Stimulated activated naive CD8-positive, alpha-beta T cell treated with anti-CD3 and anti-CD28 coated beads, Interleukin-15, amount 100 ng/mL, for 72 hours (primary cell): Measurements from ENCODE around the gene MPL.
A peak's percentile ranks its signal among the peaks of the same experiment; 100 is the strongest.

Experiments
- ATAC-seq: fragments of 150-1000 bp; cut with Tn5 transposase; 2 replicates; pipeline ENCODE4 v1.10.0; 2021; ENCODE audit warnings: mild to moderate bottlenecking, moderate library complexity
- DNase-seq, 2 donors: peaks; one replicate each; pipeline ENCODE4 v3.0.0; 2021 to 2022
- H3K27ac Mint-ChIP-seq, 2 donors: one replicate each; pipeline ENCODE4 v1.8.0; 2022; ENCODE audit warnings: mild to moderate bottlenecking in 2 of 2, mixed read lengths in 2 of 2, moderate library complexity in 2 of 2
- H3K27me3 Mint-ChIP-seq: one replicate; pipeline ENCODE4 v1.8.0; 2022; ENCODE audit warnings: mixed read lengths
- H3K4me1 Mint-ChIP-seq: one replicate; pipeline ENCODE4 v1.8.0; 2022; ENCODE audit warnings: mild to moderate bottlenecking, mixed read lengths
- H3K4me3 Mint-ChIP-seq, 2 donors: one replicate each; pipeline ENCODE4 v1.8.0; 2022; ENCODE audit warnings: mild to moderate bottlenecking in 2 of 2, mixed read lengths in 2 of 2, moderate library complexity in 1 of 2
- H3K9me3 Mint-ChIP-seq, 2 donors: one replicate each; pipeline ENCODE4 v1.8.0; 2022; ENCODE audit warnings: mixed read lengths in 2 of 2

MPL gene

GRCh38 chr1:43314233-43314632 is 23.4 kb upstream of the MPL start:
- ATAC-seq (no peak), DNase-seq (no peak)

GRCh38 chr1:43315481-43315880 is 22.1 kb upstream of the MPL start:
- H3K4me1 Mint-ChIP-seq: peaks cover 9% of the 10 kb centered on the region
- no peak overlapping the region for H3K4me3 Mint-ChIP-seq
- DNase-seq: no peak
- H3K9me3 Mint-ChIP-seq: no peaks in the 10 kb centered on the region
- no peak overlapping the region for H3K27ac Mint-ChIP-seq
- no peak for ATAC-seq
- H3K27me3 Mint-ChIP-seq: no peaks in the 10 kb centered on the region

More at GRCh38 chr1:43314233-43314632, 23.4 kb upstream of the MPL start:
- Mint-ChIP-seq H3K9me3 (no peaks in the 10 kb centered on the region), H3K27me3 (no peaks in the 10 kb centered on the region), H3K4me3 (no peak overlapping the region), H3K27ac (no peak overlapping the region), H3K4me1 (peaks cover 9% of the 10 kb centered on the region)

- DNase-seq (no peak), ATAC-seq (no peak)
- no peaks in the 10 kb centered on the region for H3K27me3 Mint-ChIP-seq
- no peak overlapping the region for H3K27ac Mint-ChIP-seq
- peaks cover 9% of the 10 kb centered on the region for H3K4me1 Mint-ChIP-seq
- H3K4me3 Mint-ChIP-seq: no peak overlapping the region
- H3K9me3 Mint-ChIP-seq: no peaks in the 10 kb centered on the region
These were observed 21.5 kb upstream of the MPL start for GRCh38 chr1:43315963-43316737.

DNA sequence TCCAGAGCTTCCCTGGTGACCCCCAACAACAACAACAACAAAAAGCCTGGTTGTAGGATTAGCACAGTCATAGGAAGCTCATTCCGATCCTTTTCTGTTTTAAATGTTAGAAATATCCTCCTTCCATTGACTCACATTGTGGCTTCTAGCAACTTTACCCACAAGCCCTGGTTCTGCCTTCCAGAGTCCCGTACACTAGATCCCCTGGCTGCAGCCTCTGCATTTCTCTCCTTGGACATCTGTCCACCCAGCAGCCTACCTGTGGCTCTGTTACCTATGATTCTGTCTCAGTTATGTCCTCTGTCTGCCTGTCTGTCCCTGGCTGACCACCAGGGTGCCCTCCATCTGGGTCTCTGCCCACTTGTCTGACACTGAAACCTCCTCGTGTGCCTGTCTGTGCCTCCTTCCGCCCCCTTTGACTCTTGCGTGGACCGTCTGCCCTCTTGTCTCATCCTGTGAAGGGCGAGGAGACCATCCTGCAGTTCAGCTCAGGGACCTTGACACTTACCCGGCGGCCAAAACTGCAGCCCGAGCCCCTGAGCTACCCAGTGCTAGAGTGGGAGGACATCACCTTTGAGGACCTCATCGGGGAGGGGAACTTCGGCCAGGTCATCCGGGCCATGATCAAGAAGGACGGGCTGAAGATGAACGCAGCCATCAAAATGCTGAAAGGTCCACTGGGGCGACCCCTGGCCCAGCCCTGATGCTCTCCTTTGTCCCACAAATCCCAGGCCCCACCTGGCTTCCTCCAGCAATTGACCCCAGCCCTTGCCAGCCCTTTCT is 20.7 kb upstream of the MPL start:
- Mint-ChIP-seq H3K4me3 (no peak overlapping the region), H3K4me1 (peaks cover 9% of the 10 kb centered on the region), H3K27ac (no peak overlapping the region), H3K27me3 (no peaks in the 10 kb centered on the region), H3K9me3 (no peaks in the 10 kb centered on the region)
- ATAC-seq (no peak), DNase-seq (no peak)

GRCh38 chr1:43317817-43318471 is 19.7 kb upstream of the MPL start:
- Mint-ChIP-seq H3K27ac (peak overlapping the region; percentile 19 to 91), H3K27me3 (no peaks in the 10 kb centered on the region), H3K9me3 (no peaks in the 10 kb centered on the region), H3K4me1 (peaks cover 9% of the 10 kb centered on the region), H3K4me3 (no peak overlapping the region)
- ATAC-seq (no peak), DNase-seq (no peak)

GRCh38 chr1:43318831-43319230 is 18.8 kb upstream of the MPL start:
- no peaks in the 10 kb centered on the region for H3K27me3 Mint-ChIP-seq
- DNase-seq: no peak
- no peaks in the 10 kb centered on the region for H3K9me3 Mint-ChIP-seq
- no peak overlapping the region for H3K4me3 Mint-ChIP-seq
- H3K27ac Mint-ChIP-seq: no peak overlapping the region
- no peak for ATAC-seq
- peaks cover 9% of the 10 kb centered on the region for H3K4me1 Mint-ChIP-seq

- ATAC-seq (no peak), DNase-seq (no peak)
- Mint-ChIP-seq H3K4me1 (peaks cover 9% of the 10 kb centered on the region), H3K27me3 (no peaks in the 10 kb centered on the region), H3K27ac (peak overlapping the region in 1 of 2 donors; percentile 21), H3K9me3 (peaks cover 3 to 4% of the 10 kb centered on the region in 2 donors), H3K4me3 (no peak overlapping the region)
These were observed 18.3 kb upstream of the MPL start for GRCh38 chr1:43319288-43319687.

DNA sequence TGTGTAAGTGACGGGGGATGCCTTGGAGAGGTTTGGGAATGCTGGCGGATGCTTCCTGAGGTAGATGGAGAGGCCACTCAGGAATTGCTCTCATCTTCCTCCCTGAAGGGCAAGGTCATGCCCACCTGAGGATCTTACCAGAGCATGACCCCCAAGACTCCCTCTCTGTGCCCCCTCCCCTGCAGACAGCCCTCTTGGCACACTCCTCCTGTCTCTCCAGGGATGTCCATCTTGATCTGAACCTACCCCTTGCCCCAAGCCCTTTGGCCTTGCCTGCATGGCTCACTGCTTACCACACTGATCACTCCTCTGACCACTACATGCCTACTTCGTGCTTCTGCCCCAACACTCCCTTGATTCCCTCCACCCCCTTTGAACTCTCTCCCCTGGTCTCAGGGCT is 17.9 kb upstream of the MPL start:
- Mint-ChIP-seq H3K27ac (no peak overlapping the region), H3K27me3 (no peaks in the 10 kb centered on the region), H3K9me3 (peaks cover 7 to 9% of the 10 kb centered on the region in 2 donors), H3K4me1 (peaks cover 9% of the 10 kb centered on the region), H3K4me3 (no peak overlapping the region)
- no peak for DNase-seq
- ATAC-seq: no peak

- no peak for ATAC-seq
These were observed 16.2 kb upstream of the MPL start for GRCh38 chr1:43321331-43321891.

GRCh38 chr1:43322506-43322905 is 15.1 kb upstream of the MPL start:
- Mint-ChIP-seq H3K9me3 (peaks cover 16 to 20% of the 10 kb centered on the region in 2 donors), H3K27ac (no peak overlapping the region), H3K27me3 (no peaks in the 10 kb centered on the region), H3K4me3 (no peak overlapping the region), H3K4me1 (peaks cover 15% of the 10 kb centered on the region)
- ATAC-seq (no peak), DNase-seq (no peak)

More at GRCh38 chr1:43321331-43321891, 16.2 kb upstream of the MPL start:
- Mint-ChIP-seq H3K9me3 (peaks cover 16 to 20% of the 10 kb centered on the region in 2 donors), H3K27me3 (no peaks in the 10 kb centered on the region), H3K4me1 (peaks cover 9% of the 10 kb centered on the region), H3K27ac (no peak overlapping the region), H3K4me3 (no peak overlapping the region)
- DNase-seq: no peak

GRCh38 chr1:43324810-43325209 is 12.8 kb upstream of the MPL start:
- Mint-ChIP-seq H3K9me3 (peaks cover 20 to 27% of the 10 kb centered on the region in 2 donors), H3K4me3 (no peak overlapping the region), H3K27me3 (no peaks in the 10 kb centered on the region), H3K27ac (no peak overlapping the region), H3K4me1 (peaks cover 12% of the 10 kb centered on the region)
- no peak for ATAC-seq
- DNase-seq: no peak

DNA sequence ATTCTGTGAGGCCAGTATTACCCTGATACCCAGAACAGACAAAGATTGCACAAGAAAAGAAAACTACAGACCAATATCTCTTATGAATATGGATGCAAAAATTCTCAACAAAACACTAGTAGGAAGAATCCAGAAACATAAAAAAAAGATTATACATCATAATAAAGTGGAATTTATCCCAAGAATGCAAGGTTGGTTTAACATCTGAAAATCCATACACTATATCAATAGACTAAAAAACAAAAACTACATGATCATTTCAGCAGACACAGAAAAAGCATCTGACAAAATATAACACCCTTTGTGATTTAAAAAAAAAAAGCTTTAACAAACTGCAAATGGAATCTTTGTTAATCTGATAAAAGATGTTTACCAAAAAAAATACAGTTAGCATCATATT is 12.2 kb upstream of the MPL start:
- peaks cover 18% of the 10 kb centered on the region for H3K4me1 Mint-ChIP-seq
- no peaks in the 10 kb centered on the region for H3K27me3 Mint-ChIP-seq
- ATAC-seq (no peak), DNase-seq (no peak)
- peaks cover 20 to 27% of the 10 kb centered on the region in 2 donors for H3K9me3 Mint-ChIP-seq
- H3K4me3 Mint-ChIP-seq: no peak overlapping the region
- H3K27ac Mint-ChIP-seq: no peak overlapping the region

DNA sequence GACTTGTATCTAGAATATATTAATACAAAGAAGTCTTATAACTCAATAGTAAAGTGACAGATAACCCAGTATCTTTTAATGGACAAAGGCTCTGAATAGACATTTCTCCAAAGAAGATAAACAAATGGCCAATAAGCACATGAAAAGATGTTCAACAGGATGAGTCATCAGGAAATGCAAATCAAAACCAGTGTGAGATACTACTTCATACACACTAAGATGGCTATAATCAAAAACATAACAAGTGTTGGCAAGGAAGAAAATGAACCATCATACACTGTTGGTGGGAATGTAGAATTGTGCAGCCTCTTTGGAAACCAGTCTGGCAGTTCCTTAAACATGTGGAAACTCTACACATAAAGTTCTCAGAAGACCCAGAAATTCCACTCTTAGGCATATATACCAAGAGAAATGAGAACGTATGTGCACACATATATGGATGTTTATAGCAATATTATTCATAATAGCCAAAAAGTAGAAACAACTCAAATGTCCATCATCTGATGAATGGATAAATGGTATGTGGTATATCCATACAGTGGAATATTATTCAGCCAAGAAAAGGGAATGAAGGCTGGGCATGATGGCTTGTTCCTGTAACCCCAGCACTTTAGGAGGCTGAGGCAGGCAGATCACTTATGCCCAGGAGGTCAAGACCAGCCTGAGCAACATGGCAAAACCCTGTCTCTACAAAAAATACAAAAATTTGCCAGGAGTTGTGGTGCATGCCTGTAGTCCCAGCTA is 9.9 kb upstream of the MPL start:
- Mint-ChIP-seq H3K9me3 (peaks cover 20 to 27% of the 10 kb centered on the region in 2 donors), H3K27me3 (no peaks in the 10 kb centered on the region), H3K4me1 (peaks cover 23% of the 10 kb centered on the region), H3K27ac (no peak overlapping the region), H3K4me3 (no peak overlapping the region)
- DNase-seq (no peak), ATAC-seq (no peak)

- peak; percentile 30 to 49 for DNase-seq
These were observed 7.4 kb upstream of the MPL start for GRCh38 chr1:43329995-43330751.

More at GRCh38 chr1:43329995-43330751, 7.4 kb upstream of the MPL start:
- H3K27me3 Mint-ChIP-seq: no peaks in the 10 kb centered on the region
- peaks cover 8 to 16% of the 10 kb centered on the region in 2 donors for H3K9me3 Mint-ChIP-seq
- ATAC-seq: peak; percentile 95
- H3K27ac Mint-ChIP-seq: peak overlapping the region; percentile 60 to 72
- H3K4me3 Mint-ChIP-seq: peak overlapping the region in 1 of 2 donors; percentile 57
- peaks cover 23% of the 10 kb centered on the region for H3K4me1 Mint-ChIP-seq
